Measurements from ENCODE around the gene CA14.

CA14 gene

DNA sequence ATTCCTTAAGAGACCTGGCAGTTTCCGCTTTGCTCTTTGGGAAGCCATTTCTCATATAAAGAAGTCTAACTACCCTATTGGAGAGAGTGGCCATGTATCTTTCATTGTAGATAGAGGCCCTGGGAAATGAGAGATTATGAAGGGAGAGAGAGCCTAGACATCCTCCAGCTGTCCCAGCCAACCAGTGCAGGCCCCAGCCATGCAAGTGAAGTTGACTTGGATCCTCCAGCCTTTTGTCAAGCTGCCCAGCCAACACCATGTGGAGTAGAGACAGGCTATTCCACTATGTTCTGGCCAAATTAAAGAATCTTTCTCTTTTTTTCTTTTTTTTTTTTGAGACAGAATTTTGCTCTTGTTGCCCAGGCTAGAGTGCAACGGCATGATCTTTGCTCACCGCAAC is 14.6 kb upstream of the CA14 start:
- H3K4me3 ChIP-seq (ENCODE audit: low read length), result no peak overlapping the region
- TF ChIP-seq, protein P1, sequence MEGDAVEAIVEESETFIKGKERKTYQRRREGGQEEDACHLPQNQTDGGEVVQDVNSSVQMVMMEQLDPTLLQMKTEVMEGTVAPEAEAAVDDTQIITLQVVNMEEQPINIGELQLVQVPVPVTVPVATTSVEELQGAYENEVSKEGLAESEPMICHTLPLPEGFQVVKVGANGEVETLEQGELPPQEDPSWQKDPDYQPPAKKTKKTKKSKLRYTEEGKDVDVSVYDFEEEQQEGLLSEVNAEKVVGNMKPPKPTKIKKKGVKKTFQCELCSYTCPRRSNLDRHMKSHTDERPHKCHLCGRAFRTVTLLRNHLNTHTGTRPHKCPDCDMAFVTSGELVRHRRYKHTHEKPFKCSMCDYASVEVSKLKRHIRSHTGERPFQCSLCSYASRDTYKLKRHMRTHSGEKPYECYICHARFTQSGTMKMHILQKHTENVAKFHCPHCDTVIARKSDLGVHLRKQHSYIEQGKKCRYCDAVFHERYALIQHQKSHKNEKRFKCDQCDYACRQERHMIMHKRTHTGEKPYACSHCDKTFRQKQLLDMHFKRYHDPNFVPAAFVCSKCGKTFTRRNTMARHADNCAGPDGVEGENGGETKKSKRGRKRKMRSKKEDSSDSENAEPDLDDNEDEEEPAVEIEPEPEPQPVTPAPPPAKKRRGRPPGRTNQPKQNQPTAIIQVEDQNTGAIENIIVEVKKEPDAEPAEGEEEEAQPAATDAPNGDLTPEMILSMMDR (conservative IDR thresholded peaks at IDR 0.05; ENCODE audit: low read length), result no peak
- DNase-seq (ENCODE audit: low read depth), result no peak

DNA sequence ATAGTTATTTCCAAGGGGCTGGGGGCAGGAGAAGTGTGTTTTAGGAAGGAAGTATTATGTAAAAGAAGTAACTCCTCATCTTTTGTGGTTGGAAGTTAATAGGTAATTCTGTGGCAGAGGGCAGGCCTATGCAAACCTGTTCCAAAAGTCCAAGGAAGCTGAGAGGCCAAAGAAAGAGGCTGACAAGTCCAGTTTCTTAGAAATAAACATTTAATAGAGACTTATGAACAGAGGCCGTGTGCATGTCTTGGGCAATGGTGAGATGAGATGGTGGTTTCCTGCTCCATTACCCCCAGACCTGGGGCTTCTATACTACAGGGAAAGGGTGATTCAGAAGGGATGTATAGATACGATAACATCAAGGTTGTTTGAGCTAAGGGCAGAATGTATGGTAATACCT is 7.6 kb upstream of the CA14 start:
- TF ChIP-seq, protein P1 (conservative IDR thresholded peaks at IDR 0.05; ENCODE audit: low read length), result no peak
- no peak for DNase-seq (ENCODE audit: low read depth)
- no peak overlapping the region for H3K4me3 ChIP-seq (ENCODE audit: low read length)

GRCh38 chr1:150256198-150256553 is 1.4 kb upstream of the CA14 start:
- TF ChIP-seq, protein P1 (conservative IDR thresholded peaks at IDR 0.05; ENCODE audit: low read length), result no peak
- peak overlapping the region; percentile 28 for H3K4me3 ChIP-seq (ENCODE audit: low read length)
- DNase-seq (ENCODE audit: low read depth), result no peak

- peak; percentile 53 for DNase-seq (ENCODE audit: low read depth)
- peak overlapping the region; percentile 28 for H3K4me3 ChIP-seq (ENCODE audit: low read length)
- TF ChIP-seq, protein P1 (conservative IDR thresholded peaks at IDR 0.05; ENCODE audit: low read length), result no peak
Measured at GRCh38 chr1:150256554-150257341, 826 bp upstream of the CA14 start.

GRCh38 chr1:150259217-150259616 is 1.6 kb downstream of the CA14 start:
- DNase-seq (ENCODE audit: low read depth), result no peak
- TF ChIP-seq, protein P1 (conservative IDR thresholded peaks at IDR 0.05; ENCODE audit: low read length), result no peak
- H3K4me3 ChIP-seq (ENCODE audit: low read length), result no peak overlapping the region

DNA sequence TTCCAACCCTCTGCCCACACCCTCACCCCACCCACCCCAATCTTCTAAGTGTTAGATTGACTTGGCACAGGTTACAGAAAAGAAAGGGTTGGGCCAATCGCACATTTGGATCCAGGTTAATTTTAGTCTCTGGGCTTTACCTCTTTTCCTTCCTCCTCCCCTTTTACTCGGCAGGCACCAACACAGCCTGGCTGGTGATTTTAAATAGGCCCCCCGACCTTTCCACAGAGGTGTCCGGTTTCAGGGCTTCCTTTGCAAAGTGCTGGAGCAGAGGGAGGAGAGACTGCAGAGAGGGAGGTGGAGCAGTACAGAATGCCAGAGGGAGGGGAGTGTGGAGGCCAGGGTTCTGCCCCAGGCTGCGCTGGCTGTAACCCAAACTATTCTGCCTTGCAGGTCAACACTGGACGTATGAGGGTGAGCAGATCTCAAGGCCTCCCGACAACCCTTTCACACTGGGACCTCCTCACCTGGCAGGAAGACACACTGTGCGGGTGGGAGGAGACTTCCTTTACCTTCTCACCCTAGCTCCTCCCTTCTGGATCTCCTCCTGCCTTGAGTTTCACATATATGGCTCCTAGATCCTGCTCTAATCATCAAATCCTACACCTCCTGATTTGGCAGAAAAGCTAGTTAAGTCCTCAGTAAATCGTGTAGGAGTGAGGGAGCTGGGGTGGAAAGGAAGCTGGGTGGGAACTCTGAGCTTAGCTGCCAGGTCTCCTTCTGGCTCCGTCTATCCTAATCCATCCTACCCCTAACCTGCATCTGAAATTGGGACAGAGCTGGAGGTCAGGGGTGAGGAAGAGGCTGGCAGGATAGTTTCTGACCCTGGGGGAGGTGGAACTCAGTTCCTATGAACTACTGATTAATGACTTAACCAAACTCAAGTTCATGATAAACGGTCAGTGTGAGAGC is 2.4 kb downstream of the CA14 start:
- DNase-seq (ENCODE audit: low read depth), result no peak
- no peak overlapping the region for H3K4me3 ChIP-seq (ENCODE audit: low read length)
- TF ChIP-seq, protein P1 (conservative IDR thresholded peaks at IDR 0.05; ENCODE audit: low read length), result no peak

All from AG10803 (cell line).